ENCODE results near the gene TUBGCP4. TPM values are rescaled to one million over a fixed set of nuclear protein-coding genes. Genes with fewer than 3 reads are reported as not detected.

The TUBGCP4 gene
- total RNA-seq, 1 experiment from 2014 or later = 37.6 TPM

- Histone ChIP-seq H3K27me3 (replicated peaks; ENCODE audit: insufficient read depth, low read depth, low read length, poor library complexity) (no peaks in the 10 kb centered on the region), H3K27ac (ENCODE audit: low read depth, low read length, poor library complexity, severe bottlenecking) (no peak overlapping the region), H3K4me1 (ENCODE audit: insufficient read depth, low read length, poor library complexity, severe bottlenecking) (peaks cover 9% of the 10 kb centered on the region), H3K9me3 (ENCODE audit: low read depth, low read length, poor library complexity, severe bottlenecking) (no peaks in the 10 kb centered on the region), H3K4me3 (ENCODE audit: low read depth, low read length, poor library complexity, severe bottlenecking) (no peak overlapping the region), H3K36me3 (ENCODE audit: insufficient read depth, low read length, poor library complexity, severe bottlenecking) (peaks cover 56% of the 10 kb centered on the region)
- BruUV-seq (replicated peaks) = no TSS peak
- intact Hi-C loops (cut with micrococcal nuclease; ENCODE audit: unreplicated experiment) = no loop called here
- ChIA-PET CTCF (no interaction called here), POLR2A (ENCODE audit: low non-redundant PET) (no interaction called here)
- no peak for TF ChIP-seq EZH2 (IDR thresholded peaks at IDR 0.05; ENCODE audit: borderline replicate concordance, low read depth, low read length, poor library complexity, severe bottlenecking)
- no peak for TF ChIP-seq CTCF (conservative IDR thresholded peaks at IDR 0.05; ENCODE audit: low read depth, low read length)
- no peak for DNase-seq (ENCODE audit: low spot score)
Measured at GRCh38 chr15:43436395-43436794, 65.5 kb downstream of the TUBGCP4 start.

DNA sequence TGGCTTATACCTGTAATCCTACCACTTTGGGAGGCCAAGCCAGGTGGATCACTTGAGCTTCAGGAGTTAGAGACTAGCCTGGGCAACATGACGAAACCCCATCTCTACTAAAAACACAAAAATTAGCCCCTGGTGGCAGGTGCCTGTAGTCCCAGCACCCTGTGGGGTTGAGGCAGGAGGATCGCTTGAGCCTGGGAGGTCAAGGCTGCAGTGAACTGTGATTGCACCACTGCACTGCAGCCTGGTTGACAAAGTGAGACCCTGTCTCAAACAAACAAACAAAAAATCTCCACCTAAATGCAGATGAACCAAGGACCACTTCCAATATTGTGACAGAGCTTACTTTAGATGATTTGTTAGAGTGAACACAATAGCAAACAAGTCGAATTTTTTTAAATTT, 68.4 kb downstream of the TUBGCP4 start:
- BruUV-seq (replicated peaks) = no TSS peak
- ChIA-PET CTCF (no interaction called here), POLR2A (ENCODE audit: low non-redundant PET) (no interaction called here)
- no peak for TF ChIP-seq CTCF (conservative IDR thresholded peaks at IDR 0.05; ENCODE audit: low read depth, low read length)
- Histone ChIP-seq H3K9me3 (ENCODE audit: low read depth, low read length, poor library complexity, severe bottlenecking) (no peaks in the 10 kb centered on the region), H3K36me3 (ENCODE audit: insufficient read depth, low read length, poor library complexity, severe bottlenecking) (peaks cover 43% of the 10 kb centered on the region), H3K4me3 (ENCODE audit: low read depth, low read length, poor library complexity, severe bottlenecking) (no peak overlapping the region), H3K27ac (ENCODE audit: low read depth, low read length, poor library complexity, severe bottlenecking) (no peak overlapping the region), H3K4me1 (ENCODE audit: insufficient read depth, low read length, poor library complexity, severe bottlenecking) (peaks cover 10% of the 10 kb centered on the region), H3K27me3 (replicated peaks; ENCODE audit: insufficient read depth, low read depth, low read length, poor library complexity) (no peaks in the 10 kb centered on the region)
- intact Hi-C loops (cut with micrococcal nuclease; ENCODE audit: unreplicated experiment) = no loop called here
- DNase-seq (ENCODE audit: low spot score) = no peak

DNA sequence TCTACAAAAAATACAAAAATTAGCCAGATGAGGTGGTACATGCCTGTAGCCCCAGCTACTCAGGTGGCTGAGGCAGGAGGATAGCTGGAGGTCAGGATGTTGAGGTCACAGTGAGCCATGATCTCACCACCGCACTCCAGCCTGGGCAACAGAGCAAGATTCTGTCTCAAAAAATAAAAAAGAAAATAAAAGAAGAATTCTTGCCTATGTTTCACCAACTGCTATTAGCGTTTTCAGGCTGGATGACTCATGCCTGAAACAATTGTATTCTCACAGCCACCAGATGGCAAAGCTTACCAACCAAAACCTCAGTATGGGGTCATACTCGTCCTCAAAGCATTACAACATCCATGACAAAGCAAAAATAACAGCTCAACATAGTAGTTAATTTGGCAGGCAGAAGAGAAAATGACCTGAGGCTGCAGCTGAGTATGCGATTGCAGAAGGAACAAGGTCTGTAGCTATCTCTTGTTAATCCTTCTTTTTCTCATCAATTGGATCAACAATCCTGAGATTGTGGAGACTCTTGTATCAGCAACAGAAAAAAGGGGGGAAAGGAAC, 69.9 kb downstream of the TUBGCP4 start:
- no TSS peak for BruUV-seq (replicated peaks)

More for the DNA sequence above, 69.9 kb downstream of the TUBGCP4 start:
- DNase-seq (ENCODE audit: low spot score) = peak; percentile 94
- ChIA-PET POLR2A (ENCODE audit: low non-redundant PET) (interaction anchor here (0.6 kb wide), 2 partner anchors 69 to 70 kb away, joined by 5 to 12 read pairs; partner anchors contain the start of genes TUBGCP4 and ZSCAN29), CTCF (interaction anchor here (0.7 to 1.5 kb wide), 5 partner anchors 54 to 77 kb away, joined by 3 to 7 read pairs (median 4); partner anchors contain the start of gene MAP1A)
- intact Hi-C loops (cut with micrococcal nuclease; ENCODE audit: unreplicated experiment) = loop anchor here (10.0 kb wide), 1 partner anchor 74 kb away; the partner anchor contains the start of gene MAP1A
- Histone ChIP-seq H3K9me3 (ENCODE audit: low read depth, low read length, poor library complexity, severe bottlenecking) (no peaks in the 10 kb centered on the region), H3K4me3 (ENCODE audit: low read depth, low read length, poor library complexity, severe bottlenecking) (no peak overlapping the region), H3K36me3 (ENCODE audit: insufficient read depth, low read length, poor library complexity, severe bottlenecking) (peaks cover 48% of the 10 kb centered on the region), H3K27me3 (replicated peaks; ENCODE audit: insufficient read depth, low read depth, low read length, poor library complexity) (no peaks in the 10 kb centered on the region), H3K4me1 (ENCODE audit: insufficient read depth, low read length, poor library complexity, severe bottlenecking) (peaks cover 10% of the 10 kb centered on the region), H3K27ac (ENCODE audit: low read depth, low read length, poor library complexity, severe bottlenecking) (peak overlapping the region; percentile 80)
- TF ChIP-seq CTCF (conservative IDR thresholded peaks at IDR 0.05; ENCODE audit: low read depth, low read length) = peak; percentile 62
- no peak for TF ChIP-seq EZH2 (IDR thresholded peaks at IDR 0.05; ENCODE audit: borderline replicate concordance, low read depth, low read length, poor library complexity, severe bottlenecking)

All from A673 (cell line).